Liver (tissue), 9 donors: ENCODE measurements around the gene VLDLR. TPM values are rescaled to one million over a fixed set of nuclear protein-coding genes. Genes with fewer than 3 reads are reported as not detected.

Experiments
- DNase-seq: peaks from one replicate; pipeline ENCODE4 v3.0.0-alpha.2; 2017; ENCODE audit warnings: low spot score
- H3K27ac ChIP-seq, 2 donors: one replicate each; pipeline ENCODE4 v1.7.0; 2013; ENCODE audit warnings: inconsistent platforms in 2 of 2, low read length in 2 of 2, control low read depth in 1 of 2, low read depth in 1 of 2, mild to moderate bottlenecking in 1 of 2
- H3K27me3 ChIP-seq, 4 donors: one replicate each; pipeline versions ENCODE4 v1.6.1 to v1.7.0; 2013; ENCODE audit warnings: low read length in 3 of 4, inconsistent platforms in 1 of 4, mild to moderate bottlenecking in 1 of 4, moderate library complexity in 1 of 4; ENCODE audit not compliant: control insufficient read depth in 4 of 4, insufficient read depth in 4 of 4
- H3K36me3 ChIP-seq, 4 donors: one replicate each; pipeline versions ENCODE4 v1.6.1 to v1.7.0; 2013; ENCODE audit warnings: low read length in 3 of 4, mild to moderate bottlenecking in 3 of 4, low read depth in 1 of 4, moderate library complexity in 1 of 4; ENCODE audit not compliant: control insufficient read depth in 4 of 4, insufficient read depth in 3 of 4
- H3K4me1 ChIP-seq, 4 donors: one replicate each; pipeline versions ENCODE4 v1.6.1 to v1.7.0; 2013; ENCODE audit warnings: low read length in 3 of 4, mild to moderate bottlenecking in 3 of 4, moderate library complexity in 1 of 4; ENCODE audit not compliant: control insufficient read depth in 4 of 4, insufficient read depth in 4 of 4
- H3K4me3 ChIP-seq, 3 donors: one replicate each; pipeline versions ENCODE4 v1.6.1 to v1.7.0; 2013; ENCODE audit warnings: low read length in 3 of 3, control low read depth in 1 of 3, low read depth in 1 of 3, mild to moderate bottlenecking in 1 of 3
- H3K9ac ChIP-seq, 2 donors: one replicate each; pipeline ENCODE4 v1.7.0; 2013; ENCODE audit warnings: low read length in 2 of 2, mild to moderate bottlenecking in 2 of 2, moderate library complexity in 2 of 2, control low read depth in 1 of 2, low read depth in 1 of 2
- H3K9me3 ChIP-seq, 4 donors: one replicate each; pipeline versions ENCODE4 v1.6.1 to v1.7.0; 2013; ENCODE audit warnings: low read length in 3 of 4; ENCODE audit not compliant: control insufficient read depth in 4 of 4
- ATF3 ChIP-seq: IDR thresholded peaks from 2 replicates; pipeline ENCODE4 v1.6.1; 2016; ENCODE audit warnings: antibody characterized with exemption
- CTCF ChIP-seq: fragments of 150-350 bp; IDR thresholded peaks from 2 replicates; pipeline ENCODE4 v1.5.1; 2017; ENCODE audit warnings: improper control_type of control experiment, low read depth, low read length; ENCODE audit not compliant: missing input control
- EGR1 ChIP-seq, 2 donors: IDR thresholded peaks; 2 replicates each; pipeline ENCODE4 v1.6.1; 2016 to 2018; ENCODE audit warnings: antibody characterized with exemption in 2 of 2, low read depth in 2 of 2
- FOXA2 ChIP-seq: IDR thresholded peaks from 2 replicates; pipeline ENCODE4 v1.6.1; 2016; ENCODE audit warnings: antibody characterized with exemption
- GABPA ChIP-seq, 2 donors: IDR thresholded peaks in 1 of 2; conservative IDR thresholded peaks in 1 of 2; 2 replicates each; pipeline ENCODE4 v1.6.1; 2016; ENCODE audit warnings: antibody characterized with exemption in 2 of 2, mild to moderate bottlenecking in 1 of 2, moderate library complexity in 1 of 2
- HNF4A ChIP-seq, 2 donors: conservative IDR thresholded peaks; 2 replicates each; pipeline ENCODE4 v1.6.1; 2016; ENCODE audit warnings: antibody characterized with exemption in 2 of 2, mild to moderate bottlenecking in 2 of 2
- HNF4G ChIP-seq: IDR thresholded peaks from 2 replicates; pipeline ENCODE4 v1.6.1; 2016; ENCODE audit warnings: antibody characterized with exemption
- JUND ChIP-seq, 2 donors: IDR thresholded peaks; 2 replicates each; pipeline ENCODE4 v1.6.1; 2016; ENCODE audit warnings: antibody characterized with exemption in 2 of 2
- MAX ChIP-seq: IDR thresholded peaks from 2 replicates; pipeline ENCODE4 v1.6.1; 2016; ENCODE audit warnings: antibody characterized with exemption
- NR2F2 ChIP-seq: IDR thresholded peaks from 2 replicates; pipeline ENCODE4 v1.6.1; 2016; ENCODE audit warnings: antibody characterized with exemption
- RAD21 ChIP-seq, 2 donors: IDR thresholded peaks; 2 replicates each; pipeline ENCODE4 v1.6.1; 2016; ENCODE audit warnings: antibody characterized with exemption in 2 of 2, mild to moderate bottlenecking in 2 of 2
- REST ChIP-seq: IDR thresholded peaks from 2 replicates; pipeline ENCODE4 v1.6.1; 2016; ENCODE audit warnings: antibody characterized with exemption, mild to moderate bottlenecking
- RXRA ChIP-seq, 2 donors: IDR thresholded peaks; 2 replicates each; pipeline ENCODE4 v1.6.1; 2017 to 2018; ENCODE audit warnings: antibody characterized with exemption in 2 of 2, mild to moderate bottlenecking in 1 of 2
- TAF1 ChIP-seq: conservative IDR thresholded peaks from 2 replicates; pipeline ENCODE4 v1.6.1; 2016; ENCODE audit warnings: antibody characterized with exemption, mild to moderate bottlenecking
- YY1 ChIP-seq: IDR thresholded peaks from 2 replicates; pipeline ENCODE4 v1.6.1; 2016; ENCODE audit warnings: antibody characterized with exemption, mild to moderate bottlenecking
- ZBTB33 ChIP-seq: IDR thresholded peaks from 2 replicates; pipeline ENCODE4 v1.6.1; 2016; ENCODE audit warnings: antibody characterized with exemption
- WGBS: extraction: QIAGEN DNeasy Blood & Tissue Kit; methylation state at CpG from one replicate; pipeline ENCODE4 v1.1.7; 2013; 5-methylcytosine and 5-hydroxymethylcytosine counted together
- polyA plus RNA-seq, 2 donors: library from polyadenylated mRNA; stranded (reverse) in 1 of 2; unstranded in 1 of 2; fragments of 200-250 nt in 1 of 2; fragments of >200 nt in 1 of 2; fragmentation: Nextera tagmentation in 1 of 2; extraction: Ambion mirVana in 1 of 2; gene quantifications; one replicate each; pipeline versions ENCODE4 v1.2.1 to v1.2.3, GENCODE V29; 2013 to 2015
- total RNA-seq, 2 donors: library from RNA; depleted of rRNA; stranded (reverse); fragments of >200 nt; gene quantifications; one replicate each; pipeline ENCODE4 v1.2.3, GENCODE V29; 2014
- donor health status: healthy.
- donor health status: healthy.
- donor health status: healthy.
- donor health status: healthy.
- donor health status: healthy.

The VLDLR gene
- total and polyA plus RNA-seq, 4 donors, result 0.44 to 2.8 (median 1.4) TPM

GRCh38 chr9:2597483-2597882 is 24.1 kb upstream of the VLDLR start:
- 71% methylated on average over 1 of the region's 1 CpG for WGBS
- Histone ChIP-seq H3K4me1 (no peaks in the 10 kb centered on the region), H3K9ac (no peak overlapping the region), H3K27me3 (no peaks in the 10 kb centered on the region), H3K27ac (no peak overlapping the region), H3K4me3 (no peak overlapping the region), H3K9me3 (peaks cover 0 to 1% (median 0%) of the 10 kb centered on the region in 4 donors), H3K36me3 (no peaks in the 10 kb centered on the region)
- DNase-seq, result no peak
- peak; percentile 4 for TF ChIP-seq CTCF
- peak in 1 of 2 donors; percentile 18 for TF ChIP-seq RAD21 (IDR thresholded peaks at IDR 0.05)
- no peak for TF ChIP-seq GABPA (IDR thresholded peaks at IDR 0.05 in 1 of 2, conservative IDR thresholded peaks at IDR 0.05 in 1 of 2)

- no peaks in the 10 kb centered on the region for H3K27me3 ChIP-seq
- H3K4me1 ChIP-seq, result no peaks in the 10 kb centered on the region
- no peaks in the 10 kb centered on the region for H3K36me3 ChIP-seq
- 56% methylated on average over 2 of the region's 2 CpGs for WGBS
- H3K9me3 ChIP-seq, result no peaks in the 10 kb centered on the region
- TF ChIP-seq TAF1 (no peak), ZBTB33 (no peak), HNF4A (conservative IDR thresholded peaks at IDR 0.05) (no peak), HNF4G (no peak), RXRA (IDR thresholded peaks at IDR 0.05) (no peak), RAD21 (IDR thresholded peaks at IDR 0.05) (no peak), CTCF (no peak), YY1 (no peak), FOXA2 (no peak), EGR1 (IDR thresholded peaks at IDR 0.05; ENCODE audit: low read depth in 2 of 2) (no peak), NR2F2 (no peak), ATF3 (no peak), GABPA (IDR thresholded peaks at IDR 0.05 in 1 of 2, conservative IDR thresholded peaks at IDR 0.05 in 1 of 2) (no peak), REST (no peak), JUND (IDR thresholded peaks at IDR 0.05) (no peak), MAX (no peak)
- no peak overlapping the region for H3K9ac ChIP-seq
- DNase-seq, result no peak
- no peak overlapping the region for H3K27ac ChIP-seq
- H3K4me3 ChIP-seq, result no peak overlapping the region
Observed at GRCh38 chr9:2599896-2600295, 21.7 kb upstream of the VLDLR start.
